Hepatocyte (in vitro differentiated cells): ENCODE data around the gene TYMS. TPM values are rescaled to one million over a fixed set of nuclear protein-coding genes. Genes with fewer than 3 reads are reported as not detected.
A peak's percentile ranks its signal among the peaks of the same experiment; 100 is the strongest.

ENCODE experiments used
- DNase-seq: peaks from one replicate; pipeline ENCODE4 v3.0.0-alpha.2; 2016; ENCODE audit warnings: low spot score
- H2AFZ ChIP-seq: fragments of 200-600 bp; sonication (generic); 2 replicates; pipeline ENCODE4 v1.6.0; 2016; ENCODE audit warnings: antibody characterized with exemption, mild to moderate bottlenecking
- H3K27ac ChIP-seq: fragments of 200-600 bp; sonication (generic); 2 replicates; pipeline ENCODE4 v1.5.1; 2016; ENCODE audit warnings: mild to moderate bottlenecking
- H3K27me3 ChIP-seq: fragments of 200-600 bp; sonication (generic); 2 replicates; pipeline ENCODE4 v1.6.1; 2016
- H3K36me3 ChIP-seq: fragments of 200-600 bp; sonication (generic); replicated peaks from 2 replicates; pipeline ENCODE4 v1.5.1; 2016; ENCODE audit warnings: low read depth; ENCODE audit not compliant: insufficient read depth
- H3K4me1 ChIP-seq: fragments of 200-600 bp; sonication (generic); 2 replicates; pipeline ENCODE4 v1.5.1; 2016; ENCODE audit warnings: mild to moderate bottlenecking, moderate library complexity; ENCODE audit not compliant: insufficient read depth
- H3K4me2 ChIP-seq: fragments of 200-600 bp; sonication (generic); 2 replicates; pipeline ENCODE4 v1.6.0; 2016
- H3K4me3 ChIP-seq: fragments of 200-600 bp; sonication (generic); 2 replicates; pipeline ENCODE4 v1.5.1; 2016; ENCODE audit warnings: mild to moderate bottlenecking
- H3K79me2 ChIP-seq: fragments of 200-600 bp; sonication (generic); 2 replicates; pipeline ENCODE4 v1.6.0; 2017; ENCODE audit warnings: mild to moderate bottlenecking
- H3K9me2 ChIP-seq: fragments of 200-600 bp; sonication (generic); replicated peaks from 2 replicates; pipeline ENCODE4 v1.6.0; 2017; ENCODE audit warnings: mild to moderate bottlenecking; ENCODE audit not compliant: insufficient read depth
- H3K9me3 ChIP-seq: fragments of 200-600 bp; sonication (generic); 2 replicates; pipeline ENCODE4 v1.5.1; 2016; ENCODE audit warnings: low read depth, mild to moderate bottlenecking
- H4K20me1 ChIP-seq: fragments of 200-600 bp; sonication (generic); 2 replicates; pipeline ENCODE4 v1.6.0; 2016; ENCODE audit warnings: mild to moderate bottlenecking; ENCODE audit not compliant: insufficient read depth, poor library complexity, severe bottlenecking
- CTCF ChIP-seq: fragments of 200-600 bp; sonication (generic); IDR thresholded peaks from 2 replicates; pipeline ENCODE4 v1.5.1; 2016; ENCODE audit warnings: antibody characterized with exemption, mild to moderate bottlenecking; ENCODE audit not compliant: poor library complexity
- EZH2 ChIP-seq: fragments of 200-600 bp; sonication (generic); IDR thresholded peaks from 2 replicates; pipeline ENCODE4 v1.6.1; 2016; ENCODE audit warnings: antibody characterized with exemption, mild to moderate bottlenecking, borderline replicate concordance
- EZH2phosphoT487 ChIP-seq: fragments of 200-600 bp; sonication (generic); IDR thresholded peaks from one replicate; pipeline ENCODE4 v1.6.1; 2018; ENCODE audit warnings: antibody characterized with exemption, mild to moderate bottlenecking, low read depth, moderate library complexity; ENCODE audit not compliant: unreplicated experiment, severe bottlenecking
- WGBS: methylation state at CpG from one replicate; pipeline ENCODE4 v1.1.6; 2016; ENCODE audit warnings: low lambda C conversion rate; ENCODE audit errors: missing lambda C conversion rate; 5-methylcytosine and 5-hydroxymethylcytosine counted together
- polyA plus RNA-seq: library from polyadenylated mRNA; unstranded; fragments of >200 nt; fragmentation: Nextera tagmentation; extraction: Ambion mirVana; gene quantifications from 2 replicates; pipeline ENCODE4 v1.2.1, GENCODE V29; 2016
- total RNA-seq: library from RNA; depleted of rRNA; stranded (reverse); fragments of >200 nt; gene quantifications from 2 replicates; pipeline ENCODE4 v1.2.3, GENCODE V29; 2014

TYMS gene
- total and polyA plus RNA-seq, 2 experiments from 2014 or later: 15.1 to 39.8 TPM

- H3K4me3 ChIP-seq: peak overlapping the region; percentile 69
- no peaks in the 10 kb centered on the region for H4K20me1 ChIP-seq
- H3K27me3 ChIP-seq: no peaks in the 10 kb centered on the region
- peak overlapping the region; percentile 87 for H3K4me2 ChIP-seq
- H3K9me2 ChIP-seq: no peaks in the 10 kb centered on the region
- peak overlapping the region; percentile 91 for H2AFZ ChIP-seq
- H3K4me1 ChIP-seq: no peaks in the 10 kb centered on the region
- no peaks in the 10 kb centered on the region for H3K36me3 ChIP-seq
- no peak for TF ChIP-seq EZH2
- peak overlapping the region; percentile 94 for H3K27ac ChIP-seq
- WGBS: 3% methylated on average over 62 of the region's 72 CpGs
- DNase-seq: peak; percentile 94
- H3K9me3 ChIP-seq: no peaks in the 10 kb centered on the region
- peaks cover 37% of the 10 kb centered on the region for H3K79me2 ChIP-seq
Measured at GRCh38 chr18:658001-658946, 821 bp downstream of the TYMS start.

GRCh38 chr18:658947-659533 lies 1.6 kb downstream of the TYMS start:
- Histone ChIP-seq H3K9me2 (no peaks in the 10 kb centered on the region), H3K4me3 (no peak overlapping the region), H3K27ac (no peak overlapping the region), H2AFZ (no peak overlapping the region), H3K4me1 (no peaks in the 10 kb centered on the region), H3K9me3 (no peaks in the 10 kb centered on the region), H4K20me1 (no peaks in the 10 kb centered on the region), H3K36me3 (no peaks in the 10 kb centered on the region), H3K4me2 (peak overlapping the region; percentile 87), H3K79me2 (peaks cover 37% of the 10 kb centered on the region), H3K27me3 (no peaks in the 10 kb centered on the region)
- 86% methylated on average over 10 of the region's 10 CpGs for WGBS
- DNase-seq: no peak
- TF ChIP-seq EZH2phosphoT487 (no peak), EZH2 (no peak), CTCF (no peak)

- WGBS: 88% methylated on average over 6 of the region's 6 CpGs
- Histone ChIP-seq H3K4me2 (no peak overlapping the region), H3K79me2 (peaks cover 37% of the 10 kb centered on the region)
Measured at GRCh38 chr18:659597-659996, 2.1 kb downstream of the TYMS start.

More at GRCh38 chr18:659597-659996, 2.1 kb downstream of the TYMS start:
- Histone ChIP-seq H3K36me3 (no peaks in the 10 kb centered on the region), H3K9me3 (no peaks in the 10 kb centered on the region), H3K27ac (no peak overlapping the region), H3K4me3 (no peak overlapping the region), H3K9me2 (no peaks in the 10 kb centered on the region), H2AFZ (no peak overlapping the region), H3K27me3 (no peaks in the 10 kb centered on the region), H3K4me1 (no peaks in the 10 kb centered on the region), H4K20me1 (no peaks in the 10 kb centered on the region)
- no peak for DNase-seq
- TF ChIP-seq EZH2phosphoT487: no peak
- no peak for TF ChIP-seq EZH2
- TF ChIP-seq CTCF: no peak
